WTC11 (cell line): Measurements from ENCODE around the gene KRT12. TPM values are rescaled to one million over a fixed set of nuclear protein-coding genes. Genes with fewer than 3 reads are reported as not detected.

Experiments used
- ATAC-seq: fragments of 200-7000 bp; cut with Tn5 transposase; 2 replicates; pipeline ENCODE4 v1.10.0; 2021; ENCODE audit warnings: mild to moderate bottlenecking, moderate library complexity
- CTCF ChIA-PET: fragments of 300-600 bp; sonication (Branson Sonifier 250); formaldehyde crosslinking; loops from one replicate; lab custom pipeline; 2021; ENCODE audit warnings: antibody characterized with exemption; lab: Charles Lee
- POLR2A ChIA-PET: fragments of 350-600 bp; sonication (Branson Sonifier 250); formaldehyde crosslinking; loops from one replicate; lab custom pipeline; 2021; ENCODE audit warnings: antibody characterized with exemption; lab: Charles Lee
- DNase-seq: peaks from one replicate; pipeline ENCODE4 v3.0.0; 2021; ENCODE audit warnings: low spot score
- H3K27ac Mint-ChIP-seq: 2 replicates; pipeline ENCODE4 v1.8.0; 2021; ENCODE audit warnings: mixed read lengths
- H3K27me3 Mint-ChIP-seq: 2 replicates; pipeline ENCODE4 v1.8.0; 2021; ENCODE audit warnings: low read depth, mild to moderate bottlenecking, moderate library complexity, mixed read lengths
- H3K36me3 Mint-ChIP-seq: 2 replicates; pipeline ENCODE4 v1.8.0; 2021; ENCODE audit warnings: mixed read lengths
- H3K4me1 Mint-ChIP-seq: 2 replicates; pipeline ENCODE4 v1.8.0; 2022; ENCODE audit warnings: mixed read lengths
- H3K4me3 Mint-ChIP-seq: 2 replicates; pipeline ENCODE4 v1.8.0; 2021; ENCODE audit warnings: mild to moderate bottlenecking, moderate library complexity, mixed read lengths
- H3K9me3 Mint-ChIP-seq: 2 replicates; pipeline ENCODE4 v1.8.0; 2021; ENCODE audit warnings: mixed read lengths
- AR ChIP-seq: fragments of 250-450 bp; sonication (Bioruptor Pico); IDR thresholded peaks from 2 replicates; pipeline ENCODE4 v1.9.0; 2021; ENCODE audit warnings: mild to moderate bottlenecking
- CDX4 ChIP-seq: fragments of 250-450 bp; sonication (Bioruptor Pico); IDR thresholded peaks from 2 replicates; pipeline ENCODE4 v1.9.0; 2021; ENCODE audit warnings: moderate library complexity, mild to moderate bottlenecking, inconsistent platforms, borderline replicate concordance
- E2F1 ChIP-seq: sonication (generic); formaldehyde crosslinking; IDR thresholded peaks from 2 replicates; pipeline ENCODE4 v1.8.0; 2022; ENCODE audit warnings: mild to moderate bottlenecking, missing genetic modification reagents
- HMGA2 ChIP-seq: fragments of 250-450 bp; sonication (Bioruptor Pico); IDR thresholded peaks from 2 replicates; pipeline ENCODE4 v1.4.0; 2021; ENCODE audit warnings: mild to moderate bottlenecking, moderate library complexity
- IRF2 ChIP-seq: sonication (generic); formaldehyde crosslinking; IDR thresholded peaks from 2 replicates; pipeline ENCODE4 v1.8.0; 2022; ENCODE audit warnings: low read depth, missing genetic modification reagents, borderline replicate concordance
- MAX ChIP-seq: sonication (generic); formaldehyde crosslinking; IDR thresholded peaks from 2 replicates; pipeline ENCODE4 v1.8.0; 2022; ENCODE audit warnings: mild to moderate bottlenecking, missing genetic modification reagents
- NFE2L1 ChIP-seq: sonication (generic); formaldehyde crosslinking; IDR thresholded peaks from 2 replicates; pipeline ENCODE4 v1.8.1; 2023; ENCODE audit warnings: missing genetic modification reagents
- OVOL2 ChIP-seq: fragments of 250-450 bp; sonication (Bioruptor Pico); IDR thresholded peaks from 2 replicates; pipeline ENCODE4 v1.9.0; 2021; ENCODE audit warnings: mild to moderate bottlenecking, borderline replicate concordance
- SMAD3 ChIP-seq: sonication (generic); formaldehyde crosslinking; IDR thresholded peaks from 2 replicates; pipeline ENCODE4 v1.8.0; 2022; ENCODE audit warnings: missing genetic modification reagents, mild to moderate bottlenecking, borderline replicate concordance
- TP53 ChIP-seq: sonication (generic); formaldehyde crosslinking; IDR thresholded peaks from 2 replicates; pipeline ENCODE4 v1.8.1; 2023; ENCODE audit warnings: mild to moderate bottlenecking, missing genetic modification reagents
- ZBTB21 ChIP-seq: sonication (generic); formaldehyde crosslinking; IDR thresholded peaks from 2 replicates; pipeline ENCODE4 v1.8.1; 2023; ENCODE audit warnings: mild to moderate bottlenecking, missing genetic modification reagents, borderline replicate concordance
- ZNF138 ChIP-seq: sonication (generic); formaldehyde crosslinking; conservative IDR thresholded peaks from 2 replicates; pipeline ENCODE4 v1.8.1; 2022; ENCODE audit warnings: mild to moderate bottlenecking, moderate library complexity, missing genetic modification reagents
- ZNF423 ChIP-seq: fragments of 250-450 bp; sonication (Bioruptor Pico); IDR thresholded peaks from 2 replicates; pipeline ENCODE4 v2.1.2; 2022; ENCODE audit warnings: mild to moderate bottlenecking, moderate library complexity
- ZNF532 ChIP-seq: fragments of 250-450 bp; sonication (Bioruptor Pico); IDR thresholded peaks from 2 replicates; pipeline ENCODE4 v1.9.0; 2021; ENCODE audit warnings: mild to moderate bottlenecking, borderline replicate concordance
- total RNA-seq: library from RNA; stranded (reverse); gene quantifications from 3 replicates; pipeline ENCODE4 v1.2.3, GENCODE V29; 2021

KRT12 gene
- total RNA-seq, 1 experiment from 2014 or later = not detected

- no peak for TF ChIP-seq ZNF532
- TF ChIP-seq AR (CRISPR knock-in tag) = no peak
- TF ChIP-seq NFE2L1 (CRISPR knock-in tag) = no peak
- TF ChIP-seq HMGA2 (CRISPR knock-in tag) = no peak
- no peak for TF ChIP-seq ZNF423
- TF ChIP-seq IRF2 (CRISPR knock-in tag) = no peak
- no peak for TF ChIP-seq ZBTB21 (CRISPR knock-in tag)
- TF ChIP-seq, all 79 proteins: peak for 0
Measured at GRCh38 chr17:40896916-40897455, 30.0 kb upstream of the KRT12 start (continued).

- no peaks in the 10 kb centered on the region for H3K36me3 Mint-ChIP-seq
- POLR2A ChIA-PET = no interaction called here
- ATAC-seq = no peak
- H3K9me3 Mint-ChIP-seq = no peaks in the 10 kb centered on the region; the same call in 1 of the 2 replicates
- peaks cover 5% of the 10 kb centered on the region; the same call in 1 of the 2 replicates for H3K4me1 Mint-ChIP-seq
- DNase-seq = no peak
- CTCF ChIA-PET = no interaction called here
- no peak overlapping the region for H3K4me3 Mint-ChIP-seq
- H3K27ac Mint-ChIP-seq = no peak overlapping the region
- H3K27me3 Mint-ChIP-seq = no peaks in the 10 kb centered on the region; the same call in 1 of the 2 replicates
- TF ChIP-seq E2F1 = no peak
- TF ChIP-seq OVOL2 (CRISPR knock-in tag) = no peak
- TF ChIP-seq TP53 (CRISPR knock-in tag) = no peak
- TF ChIP-seq ZNF532 = no peak
- no peak for TF ChIP-seq MAX (CRISPR knock-in tag)
- no peak for TF ChIP-seq ZNF138
- TF ChIP-seq ZBTB21 (CRISPR knock-in tag) = no peak
- TF ChIP-seq CDX4 (CRISPR knock-in tag) = no peak
- TF ChIP-seq SMAD3 (CRISPR knock-in tag) = no peak
- TF ChIP-seq AR (CRISPR knock-in tag) = no peak
Measured at GRCh38 chr17:40895106-40895730, 28.2 kb upstream of the KRT12 start.
